ENCODE measurements around the gene ARL4A. TPM values are rescaled to one million over a fixed set of nuclear protein-coding genes. Genes with fewer than 3 reads are reported as not detected.
A peak's percentile ranks its signal among the peaks of the same experiment; 100 is the strongest.

Gene ARL4A
- total and polyA plus RNA-seq, 9 of the 15 experiments (the other 6 are each of a cell fraction or from before 2014, with no cell fraction given), result 118 to 688 (median 172) TPM

DNA sequence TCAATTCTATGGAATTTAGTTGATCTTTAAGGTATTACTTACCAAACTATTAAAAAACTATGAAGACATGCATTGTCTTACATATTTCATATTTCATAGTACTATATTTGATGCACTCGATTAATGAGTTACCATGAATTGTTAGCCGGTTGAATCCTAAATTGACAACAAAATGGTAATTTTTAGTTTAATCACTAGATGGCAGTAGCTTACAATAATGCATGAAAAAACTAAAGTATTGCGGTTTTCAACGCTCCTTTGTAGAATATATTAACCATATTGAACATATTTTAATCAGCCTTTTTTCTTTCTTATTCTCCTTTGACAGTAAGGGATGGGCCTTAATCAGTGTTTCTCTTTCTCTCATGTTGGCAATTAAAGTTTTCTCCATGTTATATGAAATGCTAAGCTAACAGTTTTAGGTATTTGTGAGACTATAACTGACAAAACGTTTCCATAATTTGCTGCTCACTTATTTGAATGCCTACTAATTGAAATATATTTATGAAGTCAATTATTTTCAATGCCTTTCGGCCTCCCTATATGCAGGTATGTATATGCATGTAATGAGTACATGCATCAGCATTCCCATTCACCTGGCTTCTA is 48.5 kb upstream of the ARL4A start:
- intact Hi-C loops (cut with micrococcal nuclease) (loop anchor here (1.0 to 5.0 kb wide), 4 partner anchors 48 to 624 kb away; partner anchors contain the start of gene ARL4A), in situ Hi-C loops (cut with MboI) (no loop called here)
- 4% methylated on average over 6 of the region's 6 CpGs for WGBS (ENCODE audit: insufficient coverage, low coverage, missing lambda C conversion rate)
- ChIA-PET CTCF (ENCODE audit: low intra/inter-chr PET ratio) (interaction anchor here (0.6 to 2.4 kb wide), 3 partner anchors 430 to 624 kb away, joined by 3 to 11 read pairs (median 4); no protein-coding TSS in a partner anchor), POLR2A (interaction anchor here (0.9 kb wide), 1 partner anchor 8 kb away, joined by 3 read pairs; no protein-coding TSS in a partner anchor)
- FAIRE-seq (peak; percentile 92), DNase-seq (ENCODE audit: extremely low read depth in 1 of 4, low spot score in 3 of 4) (peak; percentile 19 to 46 (median 24)), ATAC-seq (peak; percentile 61)
- H3K9me1 ChIP-seq (ENCODE audit: control insufficient read depth, insufficient read depth, low read length), result no peaks in the 10 kb centered on the region
- no peak overlapping the region for H3K9ac ChIP-seq (ENCODE audit: insufficient read depth in 1 of 2, low read depth in 2 of 2, low read length in 2 of 2)
- no peak overlapping the region for H3K27ac ChIP-seq (ENCODE audit: extremely low read depth, low read depth, low read length)
- no peaks in the 10 kb centered on the region for H3K9me3 ChIP-seq (replicated peaks; ENCODE audit: control insufficient read depth, insufficient read depth, low read depth, low read length)
- peaks cover 15% of the 10 kb centered on the region; the same call in 2 of the 3 replicates for H3K36me3 ChIP-seq (ENCODE audit: control insufficient read depth, insufficient read depth, low read length)
- H3K4me3 ChIP-seq, result no peak overlapping the region
- no TSS peak for BruUV-seq (replicated peaks)
- no peak overlapping the region for H3K4me2 ChIP-seq (ENCODE audit: insufficient read depth, low read length)
- peak overlapping the region; percentile 24; the same call in 1 of the 2 replicates for H2AFZ ChIP-seq (ENCODE audit: low read depth, low read length)
- H3K27me3 ChIP-seq (ENCODE audit: control insufficient read depth in 2 of 2, insufficient read depth in 2 of 2, low read length in 2 of 2), result no peaks in the 10 kb centered on the region
- no peaks in the 10 kb centered on the region for H3K79me2 ChIP-seq (ENCODE audit: control insufficient read depth, insufficient read depth, low read length)
- no peaks in the 10 kb centered on the region; a peak in 4 of 5 replicates for H3K4me1 ChIP-seq (replicated peaks in 1 of 2; ENCODE audit: control insufficient read depth in 2 of 2, insufficient read depth in 2 of 2, low read length in 2 of 2)
- no peaks in the 10 kb centered on the region for H4K20me1 ChIP-seq (replicated peaks; ENCODE audit: control insufficient read depth, insufficient read depth, low read length)
- TF ChIP-seq PPARD (CRISPR knock-in tag; IDR thresholded peaks at IDR 0.05), result no peak
- TF ChIP-seq GATA2 (CRISPR knock-in tag; IDR thresholded peaks at IDR 0.05), result no peak
- no peak for TF ChIP-seq HDGF (IDR thresholded peaks at IDR 0.05)
- no peak for TF ChIP-seq SNRNP70 (optimal IDR thresholded peaks at IDR 0.05; ENCODE audit: low read depth, low read length)
- TF ChIP-seq, protein P1, sequence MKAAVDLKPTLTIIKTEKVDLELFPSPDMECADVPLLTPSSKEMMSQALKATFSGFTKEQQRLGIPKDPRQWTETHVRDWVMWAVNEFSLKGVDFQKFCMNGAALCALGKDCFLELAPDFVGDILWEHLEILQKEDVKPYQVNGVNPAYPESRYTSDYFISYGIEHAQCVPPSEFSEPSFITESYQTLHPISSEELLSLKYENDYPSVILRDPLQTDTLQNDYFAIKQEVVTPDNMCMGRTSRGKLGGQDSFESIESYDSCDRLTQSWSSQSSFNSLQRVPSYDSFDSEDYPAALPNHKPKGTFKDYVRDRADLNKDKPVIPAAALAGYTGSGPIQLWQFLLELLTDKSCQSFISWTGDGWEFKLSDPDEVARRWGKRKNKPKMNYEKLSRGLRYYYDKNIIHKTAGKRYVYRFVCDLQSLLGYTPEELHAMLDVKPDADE (conservative IDR thresholded peaks at IDR 0.05; ENCODE audit: control insufficient read depth, low read depth, low read length), result no peak
- TF ChIP-seq RAD21 (CRISPR knock-in tag; conservative IDR thresholded peaks at IDR 0.05 in 1 of 2, IDR thresholded peaks at IDR 0.05 in 1 of 2), result peak; percentile 86 to 90
- TF ChIP-seq MECOM (CRISPR knock-in tag; IDR thresholded peaks at IDR 0.05), result no peak
- TF ChIP-seq ZBTB17 (CRISPR knock-in tag; IDR thresholded peaks at IDR 0.05), result no peak
- TF ChIP-seq ZNF384 (IDR thresholded peaks at IDR 0.05; ENCODE audit: low read depth, low read length), result no peak
- TF ChIP-seq, protein P2, sequence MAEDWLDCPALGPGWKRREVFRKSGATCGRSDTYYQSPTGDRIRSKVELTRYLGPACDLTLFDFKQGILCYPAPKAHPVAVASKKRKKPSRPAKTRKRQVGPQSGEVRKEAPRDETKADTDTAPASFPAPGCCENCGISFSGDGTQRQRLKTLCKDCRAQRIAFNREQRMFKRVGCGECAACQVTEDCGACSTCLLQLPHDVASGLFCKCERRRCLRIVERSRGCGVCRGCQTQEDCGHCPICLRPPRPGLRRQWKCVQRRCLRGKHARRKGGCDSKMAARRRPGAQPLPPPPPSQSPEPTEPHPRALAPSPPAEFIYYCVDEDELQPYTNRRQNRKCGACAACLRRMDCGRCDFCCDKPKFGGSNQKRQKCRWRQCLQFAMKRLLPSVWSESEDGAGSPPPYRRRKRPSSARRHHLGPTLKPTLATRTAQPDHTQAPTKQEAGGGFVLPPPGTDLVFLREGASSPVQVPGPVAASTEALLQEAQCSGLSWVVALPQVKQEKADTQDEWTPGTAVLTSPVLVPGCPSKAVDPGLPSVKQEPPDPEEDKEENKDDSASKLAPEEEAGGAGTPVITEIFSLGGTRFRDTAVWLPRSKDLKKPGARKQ (CRISPR knock-in tag; IDR thresholded peaks at IDR 0.05), result peak; percentile 4; the same call in 1 of the 2 replicates
- TF ChIP-seq ZNF24 (IDR thresholded peaks at IDR 0.05), result no peak
- no peak for TF ChIP-seq ZNF551 (CRISPR knock-in tag; IDR thresholded peaks at IDR 0.05)
- TF ChIP-seq HMG20A (CRISPR knock-in tag; conservative IDR thresholded peaks at IDR 0.05), result no peak
- TF ChIP-seq, protein P3, sequence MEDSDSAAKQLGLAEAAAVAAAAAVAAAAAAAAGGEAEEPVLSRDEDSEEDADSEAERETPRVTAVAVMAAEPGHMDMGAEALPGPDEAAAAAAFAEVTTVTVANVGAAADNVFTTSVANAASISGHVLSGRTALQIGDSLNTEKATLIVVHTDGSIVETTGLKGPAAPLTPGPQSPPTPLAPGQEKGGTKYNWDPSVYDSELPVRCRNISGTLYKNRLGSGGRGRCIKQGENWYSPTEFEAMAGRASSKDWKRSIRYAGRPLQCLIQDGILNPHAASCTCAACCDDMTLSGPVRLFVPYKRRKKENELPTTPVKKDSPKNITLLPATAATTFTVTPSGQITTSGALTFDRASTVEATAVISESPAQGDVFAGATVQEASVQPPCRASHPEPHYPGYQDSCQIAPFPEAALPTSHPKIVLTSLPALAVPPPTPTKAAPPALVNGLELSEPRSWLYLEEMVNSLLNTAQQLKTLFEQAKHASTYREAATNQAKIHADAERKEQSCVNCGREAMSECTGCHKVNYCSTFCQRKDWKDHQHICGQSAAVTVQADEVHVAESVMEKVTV (CRISPR knock-in tag; IDR thresholded peaks at IDR 0.05), result peak; percentile 59; the same call in 1 of the 2 replicates
- no peak for TF ChIP-seq MYBL2 (IDR thresholded peaks at IDR 0.05; ENCODE audit: low read depth)
- no peak for TF ChIP-seq MYBL2 (CRISPR knock-in tag; IDR thresholded peaks at IDR 0.05; ENCODE audit: borderline replicate concordance)
- TF ChIP-seq TBP (optimal IDR thresholded peaks at IDR 0.05; ENCODE audit: low read depth, low read length), result no peak
- TF ChIP-seq SIN3A (IDR thresholded peaks at IDR 0.05; ENCODE audit: borderline replicate concordance in 2 of 2, control insufficient read depth in 1 of 2, low read depth in 2 of 2, low read length in 2 of 2), result no peak
- peak; percentile 68; the same call in 1 of the 2 replicates for TF ChIP-seq ESRRA (IDR thresholded peaks at IDR 0.05; ENCODE audit: borderline replicate concordance, low read depth)
